GM19023 (cell line): Measurements from ENCODE around the gene TGFB1.
A peak's percentile ranks its signal among the peaks of the same experiment; 100 is the strongest.
"Not testable (repeated sequence)": the region's sequence is repeated elsewhere in the genome, so short reads cannot be mapped to it uniquely, and the experiment has no call there.

Experiments
- ATAC-seq: cut with Tn5 transposase; IDR thresholded peaks from one replicate; pipeline ENCODE4 v1.9.1; 2021; ENCODE audit warnings: mild to moderate bottlenecking, moderate library complexity; ENCODE audit not compliant: unreplicated experiment

TGFB1 gene

DNA sequence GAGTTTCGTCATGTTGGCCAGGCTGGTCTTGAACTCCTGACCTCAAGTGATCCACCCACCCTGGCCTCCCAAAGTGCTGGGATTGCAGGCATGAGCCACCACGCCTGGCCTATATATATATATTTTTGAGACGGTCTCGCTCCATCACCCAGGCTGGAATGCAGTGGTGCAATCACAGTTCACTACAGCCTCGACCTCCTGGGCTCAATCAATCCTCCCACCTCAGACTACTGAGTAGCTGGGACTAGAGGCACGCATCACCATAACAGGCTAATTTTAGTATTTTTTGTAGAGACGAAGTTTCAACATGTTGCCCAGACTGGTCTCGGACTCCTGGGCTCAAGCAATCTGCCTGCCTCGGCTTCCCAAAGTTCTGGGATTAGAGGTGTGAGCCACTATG, 6.8 kb downstream of the TGFB1 start:
- ATAC-seq: not testable (repeated sequence)

DNA sequence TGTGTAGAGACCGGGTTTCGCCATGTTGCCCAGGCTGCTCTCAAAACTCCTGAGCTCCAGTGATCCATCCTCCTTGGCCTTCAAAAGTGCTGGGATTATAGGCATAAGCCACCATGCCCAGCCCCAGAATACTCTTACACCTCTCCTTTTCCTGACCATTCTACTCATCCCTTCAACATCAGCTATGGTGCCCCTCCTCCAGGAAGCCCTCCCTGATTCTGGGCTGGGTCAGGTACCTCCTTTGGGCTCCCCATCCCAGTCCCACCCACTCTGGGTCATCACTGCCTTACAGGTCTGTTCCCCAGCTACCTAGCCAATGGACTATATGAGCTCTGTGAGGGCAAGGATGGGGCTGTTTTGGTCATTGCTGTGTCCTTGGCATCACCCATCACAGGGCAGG, 9.6 kb downstream of the TGFB1 start:
- ATAC-seq: no peak

DNA sequence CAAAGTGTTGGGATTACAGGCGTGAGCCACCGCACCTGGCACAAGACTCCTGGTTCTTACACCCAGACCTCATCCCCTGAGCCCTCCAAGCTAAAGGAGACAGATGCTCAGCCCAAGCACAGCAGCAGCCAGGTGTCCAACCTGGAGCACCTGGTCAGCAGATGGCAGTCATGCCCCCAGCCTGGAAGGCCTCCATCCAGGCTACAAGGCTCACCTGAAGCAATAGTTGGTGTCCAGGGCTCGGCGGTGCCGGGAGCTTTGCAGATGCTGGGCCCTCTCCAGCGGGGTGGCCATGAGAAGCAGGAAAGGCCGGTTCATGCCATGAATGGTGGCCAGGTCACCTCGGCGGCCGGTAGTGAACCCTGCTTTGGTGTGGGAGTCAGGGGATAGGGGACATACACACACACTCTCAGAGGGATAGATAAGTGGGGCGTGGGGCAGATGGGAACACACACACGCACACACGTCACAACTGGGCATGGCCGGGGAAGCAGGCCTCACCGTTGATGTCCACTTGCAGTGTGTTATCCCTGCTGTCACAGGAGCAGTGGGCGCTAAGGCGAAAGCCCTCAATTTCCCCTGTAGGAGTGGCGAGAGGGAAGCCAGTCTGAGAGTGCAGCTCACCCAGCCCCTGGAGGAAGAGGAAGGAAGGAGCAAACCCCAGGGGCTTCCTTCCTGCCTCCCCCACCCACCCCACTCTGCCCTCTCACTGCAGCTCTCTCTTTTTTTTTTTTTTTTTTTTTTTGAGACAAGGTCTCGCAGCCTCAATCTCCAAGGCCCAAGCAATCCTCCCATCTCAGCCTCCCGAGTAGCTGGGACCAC, 11.8 kb downstream of the TGFB1 start:
- ATAC-seq: no peak

GRCh38 chr19:41339936-41340335, 13.8 kb downstream of the TGFB1 start:
- no peak for ATAC-seq

DNA sequence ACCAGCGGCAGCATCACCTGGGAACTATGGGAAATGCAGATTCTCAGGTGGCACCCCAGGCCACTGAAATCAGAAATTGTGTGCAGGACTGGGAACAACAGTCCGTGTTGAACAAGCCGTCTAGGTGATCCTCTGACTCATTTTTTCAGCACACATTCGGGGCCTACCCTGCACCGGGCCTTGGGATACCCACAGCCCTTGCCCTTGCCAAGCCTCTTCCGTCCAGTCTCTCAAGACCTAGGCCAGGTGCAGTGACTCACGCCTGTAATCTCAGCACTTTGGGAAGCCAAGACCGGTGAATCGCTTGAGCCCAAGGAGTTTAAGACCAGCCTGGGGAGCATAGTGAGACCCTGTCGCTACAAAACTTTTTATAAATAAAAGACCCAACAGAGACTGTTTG, 18.3 kb downstream of the TGFB1 start:
- ATAC-seq: no peak

DNA sequence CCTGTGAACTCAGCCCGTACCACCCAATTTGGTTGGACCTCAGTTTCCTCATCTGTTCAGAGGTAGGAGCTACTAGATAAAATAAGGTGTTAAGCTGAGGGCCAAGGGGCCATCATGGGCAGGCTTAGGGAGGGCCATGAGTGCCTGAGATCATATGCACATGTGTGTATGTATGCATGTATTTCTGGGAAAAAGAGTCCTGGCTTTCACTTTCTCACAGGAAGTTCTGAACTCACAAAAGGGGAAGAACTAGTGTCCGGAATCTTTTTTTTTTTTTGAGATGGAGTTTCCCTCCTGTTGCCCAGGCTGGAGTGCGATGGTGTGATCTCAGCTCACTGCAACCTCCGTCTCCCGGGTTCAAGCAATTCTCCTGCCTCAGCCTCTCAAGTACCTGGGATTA, 18.9 kb downstream of the TGFB1 start:
- ATAC-seq: no peak

- no peak for ATAC-seq
Measured at GRCh38 chr19:41332468-41332867, 21.3 kb downstream of the TGFB1 start.

- ATAC-seq: no peak
Measured at GRCh38 chr19:41332000-41332399, 21.7 kb downstream of the TGFB1 start.

GRCh38 chr19:41330946-41331678, 22.6 kb downstream of the TGFB1 start:
- ATAC-seq: no peak

DNA sequence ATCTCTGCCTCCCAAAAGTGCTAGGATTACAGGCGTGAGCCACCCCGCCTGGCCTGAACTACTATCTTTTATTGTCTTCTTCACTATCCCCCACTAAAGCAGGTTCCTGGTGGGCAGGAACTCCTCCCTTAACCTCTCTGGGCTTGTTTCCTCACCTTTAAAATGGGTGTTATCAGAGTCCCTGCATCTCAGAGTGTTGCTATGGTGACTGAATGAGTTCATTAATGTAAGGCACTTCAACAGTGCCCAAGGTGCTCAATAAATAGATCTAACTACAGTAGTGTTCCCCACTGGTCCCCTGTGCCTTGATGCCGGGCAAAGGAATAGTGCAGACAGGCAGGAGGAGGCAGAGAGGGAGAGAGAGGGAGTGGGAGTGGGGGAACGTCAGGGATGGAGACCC, 23.2 kb downstream of the TGFB1 start:
- no peak for ATAC-seq

- ATAC-seq: no peak
Measured at GRCh38 chr19:41328842-41329225, 24.9 kb downstream of the TGFB1 start.

- no peak for ATAC-seq
Measured at GRCh38 chr19:41328157-41328841, 25.4 kb downstream of the TGFB1 start.

- ATAC-seq: peak; percentile 48
Measured at GRCh38 chr19:41327576-41328156, 26.1 kb downstream of the TGFB1 start.

GRCh38 chr19:41327076-41327575, 26.6 kb downstream of the TGFB1 start:
- no peak for ATAC-seq

DNA sequence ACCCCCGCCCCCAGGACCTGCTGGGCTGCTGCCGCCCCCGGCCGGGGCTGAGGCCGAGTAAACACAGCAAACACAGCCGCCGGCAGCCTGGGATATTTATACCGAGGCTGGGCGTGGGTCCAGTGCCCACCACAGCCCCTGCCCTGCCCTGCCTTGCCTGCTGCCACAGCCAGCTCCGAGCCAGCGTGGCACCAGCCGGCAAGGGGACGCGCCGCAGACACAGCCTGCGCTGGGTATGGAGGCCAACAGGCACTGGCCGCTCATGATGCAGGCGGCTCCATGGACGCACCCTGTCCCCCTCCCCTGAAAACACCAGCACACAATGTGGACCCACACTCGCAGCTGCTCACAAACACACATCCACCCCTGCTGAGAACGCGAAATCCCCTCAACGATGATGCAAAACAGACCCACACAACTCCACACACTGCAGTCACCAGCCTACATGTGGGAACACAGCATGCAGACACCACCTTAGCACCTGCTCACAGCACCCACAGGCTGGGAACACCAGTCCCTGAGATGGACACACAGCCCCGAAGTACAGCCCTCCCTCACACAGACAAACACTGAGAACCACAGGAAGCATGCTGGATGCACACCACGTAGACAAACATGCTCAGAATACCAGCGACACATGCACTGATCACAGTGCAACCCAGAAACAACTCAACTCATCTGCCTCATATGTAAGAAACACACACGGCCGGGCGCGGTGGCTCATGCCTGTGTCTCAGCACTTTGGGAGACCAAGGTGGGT, 27.6 kb downstream of the TGFB1 start:
- no peak for ATAC-seq

DNA sequence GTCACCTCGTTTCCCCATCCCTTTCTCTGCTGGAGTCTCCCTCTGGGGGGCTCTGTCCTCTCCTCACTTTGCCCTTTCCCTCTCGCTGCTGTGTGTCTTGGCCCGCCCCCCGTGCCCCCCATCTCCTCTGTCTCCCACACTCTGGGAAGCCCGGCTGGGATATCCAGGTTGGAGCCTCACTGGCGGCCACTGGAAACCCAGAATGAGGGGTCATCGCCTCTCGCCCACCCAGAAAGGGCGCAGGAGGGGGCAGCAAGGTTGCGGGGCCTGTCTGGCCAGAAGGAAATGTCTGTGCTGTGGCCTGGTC, 28.1 kb downstream of the TGFB1 start:
- no peak for ATAC-seq

DNA sequence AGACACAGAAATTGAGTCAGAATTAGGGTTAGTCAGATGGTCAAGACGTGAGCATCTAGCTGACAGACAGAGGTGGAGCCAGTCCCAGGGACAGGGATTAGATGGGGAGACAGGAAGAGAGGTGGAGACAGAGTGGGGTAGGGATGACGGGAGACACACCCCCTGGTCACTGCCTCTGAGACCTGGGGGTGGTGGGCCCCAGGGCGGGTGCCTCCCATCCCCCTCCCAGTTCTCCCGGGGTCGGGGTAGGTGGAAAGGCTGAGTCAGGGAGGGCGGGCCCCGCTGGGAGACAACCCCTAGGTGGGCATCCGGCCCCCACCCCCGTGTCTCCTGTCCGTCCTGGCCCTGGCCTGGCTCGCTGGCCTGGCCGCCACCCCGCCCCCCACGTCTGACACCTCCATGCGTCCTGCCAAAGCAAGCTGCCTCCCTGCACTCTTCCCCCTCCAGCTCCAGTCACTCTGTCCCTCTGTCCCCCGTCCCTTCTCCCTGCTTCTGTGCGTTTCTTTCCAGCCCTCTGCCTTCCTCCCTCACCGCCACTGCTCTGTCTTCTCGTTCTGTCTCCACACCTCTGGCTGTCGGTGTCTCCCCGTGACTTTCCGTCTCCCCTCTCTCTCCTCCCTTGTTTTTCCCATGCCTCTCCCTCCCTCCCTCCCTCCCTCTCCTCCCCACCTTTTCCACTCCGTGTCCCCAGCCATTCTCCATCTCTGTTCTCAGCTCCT, 28.6 kb downstream of the TGFB1 start:
- ATAC-seq: no peak

- no peak for ATAC-seq
Measured at GRCh38 chr19:41324231-41324702, 29.5 kb downstream of the TGFB1 start.

GRCh38 chr19:41323430-41324125, 30.1 kb downstream of the TGFB1 start:
- no peak for ATAC-seq
